H1 (cell line): ENCODE measurements around the gene ITPR1. TPM values are rescaled to one million over a fixed set of nuclear protein-coding genes. Genes with fewer than 3 reads are reported as not detected.
A peak's percentile ranks its signal among the peaks of the same experiment; 100 is the strongest.

ENCODE experiments used
- CTCF ChIA-PET: fragments of 300-600 bp; sonication (Branson Sonifier 250); formaldehyde crosslinking; loops from one replicate; lab custom pipeline; 2021; ENCODE audit not compliant: partially characterized antibody; lab: Charles Lee
- POLR2A ChIA-PET: fragments of 300-600 bp; sonication (Branson Sonifier 250); formaldehyde crosslinking; loops from one replicate; lab custom pipeline; 2021; ENCODE audit warnings: inconsistent platforms; ENCODE audit not compliant: partially characterized antibody; lab: Charles Lee
- DNase-seq, 2 experiments: peaks; one replicate each; pipeline versions ENCODE4 v3.0.0 to v3.0.0-alpha.2; 2010 to 2022; ENCODE audit warnings: low spot score in 2 of 2, low read depth in 1 of 2, mixed read lengths in 1 of 2
- FAIRE-seq: peaks from 2 replicates; lab custom pipeline; 2011; peaks lifted over from hg19 to GRCh38; lab: Jason Lieb, UNC
- H2AFZ ChIP-seq: 2 replicates; pipeline ENCODE4 v1.8.1; 2012; ENCODE audit warnings: low read length, inconsistent platforms
- H2AK5ac ChIP-seq: 2 replicates; pipeline ENCODE4 v1.6.1; 2013; ENCODE audit warnings: low read depth, low read length
- H2BK120ac ChIP-seq: replicated peaks from 2 replicates; pipeline ENCODE3; 2013; ENCODE audit warnings: low read depth, low read length, inconsistent platforms
- H2BK12ac ChIP-seq: 2 replicates; pipeline ENCODE4 v1.6.1; 2013; ENCODE audit warnings: low read depth, low read length
- H2BK15ac ChIP-seq: 2 replicates; pipeline ENCODE4 v1.6.1; 2013; ENCODE audit warnings: low read length
- H2BK20ac ChIP-seq: 2 replicates; pipeline ENCODE4 v1.6.1; 2013; ENCODE audit warnings: low read length
- H2BK5ac ChIP-seq: 2 replicates; pipeline ENCODE4 v1.6.1; 2013; ENCODE audit warnings: low read depth, low read length
- H3K14ac ChIP-seq: 2 replicates; pipeline ENCODE4 v1.6.1; 2013; ENCODE audit warnings: inconsistent platforms; ENCODE audit not compliant: insufficient read length
- H3K18ac ChIP-seq: 2 replicates; pipeline ENCODE4 v1.6.1; 2013; ENCODE audit warnings: low read length; ENCODE audit errors: extremely low read depth
- H3K23ac ChIP-seq: 2 replicates; pipeline ENCODE4 v1.6.1; 2013; ENCODE audit warnings: inconsistent platforms; ENCODE audit not compliant: insufficient read length
- H3K23me2 ChIP-seq: 2 replicates; pipeline ENCODE4 v1.6.1; 2013; ENCODE audit warnings: low read depth, low read length
- H3K27ac ChIP-seq: 2 replicates; pipeline ENCODE4 v1.6.1; 2011; ENCODE audit warnings: low read depth, low read length, inconsistent platforms
- H3K27me3 ChIP-seq, 4 experiments: replicated peaks in 1 of 4; 1 replicate in 1 of 4; 2 replicates in 3 of 4; pipeline versions ENCODE4 v1.6.1 to v1.8.1; 2011 to 2013; ENCODE audit warnings: low read length in 3 of 4, mild to moderate bottlenecking in 3 of 4, inconsistent platforms in 2 of 4, mixed read lengths in 2 of 4, moderate library complexity in 1 of 4; ENCODE audit not compliant: control insufficient read depth in 3 of 4, insufficient read depth in 3 of 4; ENCODE audit errors: extremely low read depth in 1 of 4
- H3K36me3 ChIP-seq, 4 experiments: 2 replicates each; pipeline versions ENCODE4 v1.6.1 to v1.8.1; 2011 to 2013; ENCODE audit warnings: mild to moderate bottlenecking in 4 of 4, low read length in 3 of 4, moderate library complexity in 2 of 4, control low read depth in 1 of 4, inconsistent platforms in 1 of 4; ENCODE audit not compliant: insufficient read depth in 4 of 4, control insufficient read depth in 2 of 4
- H3K4ac ChIP-seq: replicated peaks from 2 replicates; pipeline ENCODE3; 2013; ENCODE audit warnings: low read length, low read depth, mixed read lengths, inconsistent platforms; ENCODE audit not compliant: insufficient read length
- H3K4me1 ChIP-seq, 4 experiments: replicated peaks in 1 of 4; 1 replicate in 1 of 4; 2 replicates in 3 of 4; pipeline versions ENCODE4 v1.6.1 to v1.8.1; 2011 to 2013; ENCODE audit warnings: low read length in 3 of 4, inconsistent platforms in 2 of 4, mixed read lengths in 1 of 4; ENCODE audit not compliant: insufficient read depth in 4 of 4, control insufficient read depth in 3 of 4
- H3K4me2 ChIP-seq, 2 experiments: 2 replicates each; pipeline versions ENCODE4 v1.6.1 to v1.8.1; 2011 to 2013; ENCODE audit warnings: low read depth in 2 of 2, low read length in 2 of 2, control low read depth in 1 of 2, inconsistent platforms in 1 of 2, mild to moderate bottlenecking in 1 of 2; ENCODE audit not compliant: insufficient read depth in 1 of 2
- H3K4me3 ChIP-seq, 4 experiments: fragments of 200-600, 300-600 bp in 1 of 4; sonication (generic), shearing (Covaris generic), sonication (Bioruptor Twin) in 1 of 4; 2 replicates each; pipeline versions ENCODE4 v1.5.1 to v1.8.1; 2011 to 2016; ENCODE audit warnings: low read length in 4 of 4, low read depth in 3 of 4, control low read depth in 2 of 4, inconsistent platforms in 2 of 4, mild to moderate bottlenecking in 2 of 4, mixed read lengths in 1 of 4, moderate library complexity in 1 of 4; ENCODE audit not compliant: insufficient read depth in 2 of 4; ENCODE audit errors: extremely low read depth in 1 of 4
- H3K56ac ChIP-seq: replicated peaks from 2 replicates; pipeline ENCODE3; 2013; ENCODE audit warnings: low read depth, mild to moderate bottlenecking, mixed read lengths, low read length, inconsistent platforms; ENCODE audit not compliant: insufficient read length
- H3K79me1 ChIP-seq: 2 replicates; pipeline ENCODE4 v1.6.1; 2013; ENCODE audit warnings: low read depth, low read length, control low read depth
- H3K79me2 ChIP-seq, 2 experiments: 2 replicates each; pipeline versions ENCODE4 v1.6.1 to v1.8.1; 2012 to 2013; ENCODE audit warnings: low read length in 2 of 2, mild to moderate bottlenecking in 2 of 2, inconsistent platforms in 1 of 2; ENCODE audit not compliant: insufficient read depth in 2 of 2, control insufficient read depth in 1 of 2
- H3K9ac ChIP-seq, 4 experiments: replicated peaks in 1 of 4; 1 replicate in 1 of 4; 2 replicates in 3 of 4; pipeline versions ENCODE4 v1.6.1 to v1.8.1; 2011 to 2013; ENCODE audit warnings: low read depth in 3 of 4, low read length in 3 of 4, control low read depth in 2 of 4, mild to moderate bottlenecking in 2 of 4, moderate library complexity in 2 of 4, inconsistent platforms in 1 of 4; ENCODE audit errors: extremely low read depth in 1 of 4
- H3K9me3 ChIP-seq, 2 experiments: 2 replicates each; pipeline versions ENCODE4 v1.6.1 to v1.8.1; 2012 to 2013; ENCODE audit warnings: mild to moderate bottlenecking in 2 of 2, moderate library complexity in 2 of 2, control low read depth in 1 of 2, inconsistent platforms in 1 of 2, low read depth in 1 of 2, low read length in 1 of 2, mixed read lengths in 1 of 2; ENCODE audit not compliant: insufficient read depth in 2 of 2
- H4K20me1 ChIP-seq, 2 experiments: replicated peaks in 1 of 2; 2 replicates each; pipeline versions ENCODE3 to v1.8.1; 2011 to 2013; ENCODE audit warnings: inconsistent platforms in 2 of 2, low read length in 2 of 2, mild to moderate bottlenecking in 1 of 2; ENCODE audit not compliant: insufficient read depth in 2 of 2, control insufficient read depth in 1 of 2
- H4K5ac ChIP-seq: 2 replicates; pipeline ENCODE4 v1.6.1; 2013; ENCODE audit warnings: low read length, low read depth, mixed read lengths, inconsistent platforms; ENCODE audit not compliant: insufficient read length
- H4K8ac ChIP-seq: 2 replicates; pipeline ENCODE4 v1.8.0; 2013; ENCODE audit warnings: mild to moderate bottlenecking, moderate library complexity, low read length, inconsistent platforms; ENCODE audit not compliant: insufficient read depth; ENCODE audit errors: extremely low read depth
- H4K91ac ChIP-seq: replicated peaks from 2 replicates; pipeline ENCODE3; 2013; ENCODE audit warnings: low read length, mixed read lengths, inconsistent platforms; ENCODE audit not compliant: insufficient read length
- CHD2 ChIP-seq: IDR thresholded peaks from 2 replicates; pipeline ENCODE4 v1.6.1; 2012; ENCODE audit warnings: low read length, improper control_type of control experiment
- SIN3A ChIP-seq, 2 experiments: IDR thresholded peaks in 1 of 2; conservative IDR thresholded peaks in 1 of 2; 2 replicates each; pipeline ENCODE4 v1.6.1; 2011 to 2012; ENCODE audit warnings: low read length in 2 of 2, improper control_type of control experiment in 1 of 2, low read depth in 1 of 2, mild to moderate bottlenecking in 1 of 2
- WGBS, 2 experiments: shearing (Covaris generic) in 1 of 2; methylation state at CpG; one replicate each; pipeline versions ENCODE4 v1.1.6 to v1.1.7; 2013 to 2015; ENCODE audit warnings: low lambda C conversion rate in 2 of 2, mixed read lengths in 2 of 2, inconsistent platforms in 1 of 2, low coverage in 1 of 2, missing lambda C conversion rate in 1 of 2; ENCODE audit not compliant: insufficient replicate concordance in 2 of 2, insufficient coverage in 1 of 2, insufficient read length in 1 of 2; ENCODE audit errors: extremely low coverage in 1 of 2, missing lambda C conversion rate in 1 of 2; 5-methylcytosine and 5-hydroxymethylcytosine counted together
- polyA plus RNA-seq, 7 experiments: library from polyadenylated mRNA; depleted of rRNA in 3 of 7; stranded (reverse) in 5 of 7; unstranded in 2 of 7; fragments of >200 nt in 5 of 7; fragments of 200-250 nt in 2 of 7; gene quantifications; 1 replicate in 5 of 7; 2 replicates in 1 of 7; 4 replicates in 1 of 7; pipeline versions ENCODE4 v1.2.1 to v1.2.3, GENCODE V29; 2011 to 2013; ENCODE audit warnings: missing spikeins in 2 of 7, mixed read lengths in 2 of 7
- total RNA-seq: library from RNA; stranded (reverse); fragmentation: NEBNext Ultra II Directional; extraction: Animal tissue kit (Norgen Biotek cat#: 25700); gene quantifications from 2 replicates; pipeline ENCODE4 v1.2.1, GENCODE V29; 2021

Gene ITPR1
- total and polyA plus RNA-seq, 2 of the 8 experiments (the other 6 are each of a cell fraction or from before 2014, with no cell fraction given): 2.5 to 16.3 TPM

DNA sequence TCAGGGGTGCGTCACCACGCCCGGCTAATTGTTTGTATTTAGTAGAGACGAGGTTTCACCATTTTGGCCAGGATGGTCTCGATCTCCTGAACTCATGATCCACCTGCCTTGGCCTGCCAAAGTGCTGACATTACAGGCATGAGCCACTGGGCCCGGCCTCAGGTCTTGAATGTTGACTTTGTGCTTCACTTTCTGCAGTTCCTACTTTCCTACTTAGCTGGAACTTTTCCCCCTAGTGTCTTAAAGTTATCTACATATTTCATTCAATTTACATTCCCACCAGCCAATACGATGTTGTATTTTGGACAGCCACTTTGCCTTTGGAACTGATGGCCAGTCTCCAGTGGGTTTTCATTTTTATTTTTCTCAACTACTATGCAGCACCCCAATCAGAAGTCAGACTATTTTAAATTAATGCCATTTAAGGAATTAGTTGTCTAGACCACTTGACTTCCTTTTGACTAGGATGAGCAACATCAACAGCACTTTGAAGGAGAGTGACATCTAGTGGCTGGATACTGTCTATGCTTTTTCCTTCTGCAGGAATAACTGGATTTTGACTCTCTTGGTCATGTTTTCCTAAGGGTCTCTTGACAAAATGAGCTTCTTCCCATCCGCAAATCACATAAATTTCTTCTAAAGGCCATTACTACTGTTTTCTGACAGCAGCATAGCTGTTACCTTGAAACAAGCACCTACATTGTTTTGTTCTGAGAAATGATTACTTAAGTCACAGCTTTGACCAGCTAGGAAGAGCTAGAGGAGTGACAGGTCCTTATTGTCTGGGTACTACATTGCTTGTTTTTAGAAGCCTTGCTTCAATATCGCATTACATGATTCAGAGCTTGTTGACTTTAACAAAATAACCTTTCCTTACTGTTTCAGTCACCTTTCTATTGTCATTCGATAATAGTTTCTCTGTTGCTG is 140.2 kb downstream of the ITPR1 start:
- H2AFZ ChIP-seq: no peak overlapping the region
- H3K23me2 ChIP-seq: no peaks in the 10 kb centered on the region
- no peak overlapping the region for H2BK20ac ChIP-seq
- no peak overlapping the region for H4K5ac ChIP-seq
- no peak overlapping the region for H4K91ac ChIP-seq
- H2BK5ac ChIP-seq: no peak overlapping the region
- FAIRE-seq (peak; percentile 90), DNase-seq (no peak)
- H3K27me3 ChIP-seq: no peaks in the 10 kb centered on the region
- no peak overlapping the region for H3K56ac ChIP-seq
- no peak overlapping the region for H2AK5ac ChIP-seq
- no peaks in the 10 kb centered on the region for H3K36me3 ChIP-seq
- ChIA-PET POLR2A (interaction anchor here (2.0 kb wide), 1 partner anchor 140 kb away, joined by 5 read pairs; the partner anchor contains the start of gene ITPR1), CTCF (interaction anchor here (0.6 to 3.2 kb wide), 73 partner anchors 9 to 833 kb away, joined by 3 to 47 read pairs (median 4); partner anchors contain the start of gene ITPR1)
- no peaks in the 10 kb centered on the region for H3K79me1 ChIP-seq
- no peak overlapping the region for H3K4me2 ChIP-seq
- no peak overlapping the region for H2BK15ac ChIP-seq
- H3K27ac ChIP-seq: no peak overlapping the region
- H3K79me2 ChIP-seq: no peaks in the 10 kb centered on the region
- no peak overlapping the region for H3K9ac ChIP-seq
- no peaks in the 10 kb centered on the region; a peak in 1 of 7 replicates for H3K4me1 ChIP-seq
- H3K9me3 ChIP-seq: no peaks in the 10 kb centered on the region
- no peak overlapping the region for H3K18ac ChIP-seq
- H3K14ac ChIP-seq: no peak overlapping the region
- no peak overlapping the region for H2BK120ac ChIP-seq
- no peak overlapping the region for H3K23ac ChIP-seq
- H2BK12ac ChIP-seq: no peak overlapping the region
- H4K20me1 ChIP-seq: no peaks in the 10 kb centered on the region
- 76% methylated on average over 10 of the region's 10 CpGs; no CpG with 5 or more reads in 1 of the 2 experiments for WGBS, 2 experiments
- H4K8ac ChIP-seq: no peak overlapping the region
- H3K4ac ChIP-seq: no peak overlapping the region
- H3K4me3 ChIP-seq: no peak overlapping the region
- TF ChIP-seq SIN3A (conservative IDR thresholded peaks at IDR 0.05 in 1 of 2, IDR thresholded peaks at IDR 0.05 in 1 of 2; ENCODE audit: low read depth in 1 of 2, low read length in 2 of 2) (0 out of 4 replicates have a peak, but pooled peaks of 1 of the 2 experiments have one; percentile 26), CHD2 (no peak)
